ENCODE measurements around the gene HOXB9. TPM values are rescaled to one million over a fixed set of nuclear protein-coding genes. Genes with fewer than 3 reads are reported as not detected.

Gene HOXB9
- total RNA-seq, 2 donors from 2014 or later: 0.09 to 0.68 TPM

DNA sequence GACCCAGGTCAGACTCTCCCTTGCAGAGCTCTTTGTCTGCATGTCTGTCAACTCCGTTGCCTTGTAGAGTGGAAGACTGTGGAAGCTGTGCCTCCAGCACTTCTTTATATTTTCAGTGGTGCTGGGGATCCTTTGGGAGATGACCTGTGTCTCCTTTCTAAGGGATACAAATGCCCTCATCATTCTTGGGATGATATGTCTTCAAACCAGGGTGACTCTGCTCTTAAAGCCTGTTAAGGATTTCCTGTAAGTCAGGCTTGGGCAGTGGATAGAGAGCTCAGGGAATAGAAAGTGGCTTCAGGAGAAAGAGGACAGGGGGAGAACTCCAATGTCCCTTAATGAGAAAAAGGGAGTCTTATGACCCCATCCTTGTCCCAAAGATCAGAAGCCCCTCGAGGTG, 37.6 kb downstream of the HOXB9 start:
- Histone ChIP-seq H3K27me3 (replicated peaks; ENCODE audit: insufficient read depth) (peaks cover 24% of the 10 kb centered on the region), H3K4me1 (replicated peaks) (peaks cover 4% of the 10 kb centered on the region), H3K9me3 (no peaks in the 10 kb centered on the region), H3K36me3 (no peaks in the 10 kb centered on the region), H3K27ac (no peak overlapping the region), H3K4me3 (no peak overlapping the region)
- 50% methylated on average over 2 of the region's 2 CpGs for WGBS
- DNase-seq (ENCODE audit: low spot score): no peak
- TF ChIP-seq POLR2AphosphoS5 (IDR thresholded peaks at IDR 0.05) (no peak), CTCF (IDR thresholded peaks at IDR 0.05) (no peak), POLR2A (IDR thresholded peaks at IDR 0.05) (no peak)
- intact Hi-C loops (cut with DNase I): no loop called here

- no peak for DNase-seq (ENCODE audit: low spot score)
- TF ChIP-seq POLR2A (IDR thresholded peaks at IDR 0.05) (no peak), CTCF (IDR thresholded peaks at IDR 0.05) (no peak), POLR2AphosphoS5 (IDR thresholded peaks at IDR 0.05) (no peak)
- H3K9me3 ChIP-seq: no peaks in the 10 kb centered on the region
- H3K27ac ChIP-seq: no peak overlapping the region
- H3K27me3 ChIP-seq (replicated peaks; ENCODE audit: insufficient read depth): peaks cover 21% of the 10 kb centered on the region
- peaks cover 4% of the 10 kb centered on the region for H3K4me1 ChIP-seq (replicated peaks)
- WGBS: 48% methylated on average over 2 of the region's 2 CpGs
- H3K4me3 ChIP-seq: no peak overlapping the region
- intact Hi-C loops (cut with DNase I): no loop called here
- no peaks in the 10 kb centered on the region for H3K36me3 ChIP-seq
Measured at GRCh38 chr17:48588074-48588415, 38.1 kb downstream of the HOXB9 start.

- no peak for DNase-seq (ENCODE audit: low spot score)
- Histone ChIP-seq H3K27ac (no peak overlapping the region), H3K9me3 (no peaks in the 10 kb centered on the region), H3K4me1 (replicated peaks) (peaks cover 4% of the 10 kb centered on the region), H3K4me3 (no peak overlapping the region), H3K27me3 (replicated peaks; ENCODE audit: insufficient read depth) (peaks cover 22% of the 10 kb centered on the region), H3K36me3 (no peaks in the 10 kb centered on the region)
- 58% methylated on average over 5 of the region's 5 CpGs for WGBS
- TF ChIP-seq CTCF (IDR thresholded peaks at IDR 0.05): no peak
- no peak for TF ChIP-seq POLR2A (IDR thresholded peaks at IDR 0.05)
- TF ChIP-seq POLR2AphosphoS5 (IDR thresholded peaks at IDR 0.05): no peak
- intact Hi-C loops (cut with DNase I): no loop called here
Measured at GRCh38 chr17:48587276-48588073, 38.7 kb downstream of the HOXB9 start.

- Histone ChIP-seq H3K27ac (no peak overlapping the region), H3K4me1 (replicated peaks) (peaks cover 4% of the 10 kb centered on the region), H3K27me3 (replicated peaks; ENCODE audit: insufficient read depth) (peaks cover 27% of the 10 kb centered on the region), H3K4me3 (no peak overlapping the region), H3K36me3 (no peaks in the 10 kb centered on the region), H3K9me3 (no peaks in the 10 kb centered on the region)
- intact Hi-C loops (cut with DNase I): no loop called here
- no peak for TF ChIP-seq CTCF (IDR thresholded peaks at IDR 0.05)
- no peak for TF ChIP-seq POLR2A (IDR thresholded peaks at IDR 0.05)
- no peak for TF ChIP-seq POLR2AphosphoS5 (IDR thresholded peaks at IDR 0.05)
- DNase-seq (ENCODE audit: low spot score): no peak
- 35% methylated on average over 34 of the region's 34 CpGs for WGBS
Measured at GRCh38 chr17:48586355-48587258, 39.6 kb downstream of the HOXB9 start.
